ENCODE measurements around the gene MEGF6.

Gene MEGF6

DNA sequence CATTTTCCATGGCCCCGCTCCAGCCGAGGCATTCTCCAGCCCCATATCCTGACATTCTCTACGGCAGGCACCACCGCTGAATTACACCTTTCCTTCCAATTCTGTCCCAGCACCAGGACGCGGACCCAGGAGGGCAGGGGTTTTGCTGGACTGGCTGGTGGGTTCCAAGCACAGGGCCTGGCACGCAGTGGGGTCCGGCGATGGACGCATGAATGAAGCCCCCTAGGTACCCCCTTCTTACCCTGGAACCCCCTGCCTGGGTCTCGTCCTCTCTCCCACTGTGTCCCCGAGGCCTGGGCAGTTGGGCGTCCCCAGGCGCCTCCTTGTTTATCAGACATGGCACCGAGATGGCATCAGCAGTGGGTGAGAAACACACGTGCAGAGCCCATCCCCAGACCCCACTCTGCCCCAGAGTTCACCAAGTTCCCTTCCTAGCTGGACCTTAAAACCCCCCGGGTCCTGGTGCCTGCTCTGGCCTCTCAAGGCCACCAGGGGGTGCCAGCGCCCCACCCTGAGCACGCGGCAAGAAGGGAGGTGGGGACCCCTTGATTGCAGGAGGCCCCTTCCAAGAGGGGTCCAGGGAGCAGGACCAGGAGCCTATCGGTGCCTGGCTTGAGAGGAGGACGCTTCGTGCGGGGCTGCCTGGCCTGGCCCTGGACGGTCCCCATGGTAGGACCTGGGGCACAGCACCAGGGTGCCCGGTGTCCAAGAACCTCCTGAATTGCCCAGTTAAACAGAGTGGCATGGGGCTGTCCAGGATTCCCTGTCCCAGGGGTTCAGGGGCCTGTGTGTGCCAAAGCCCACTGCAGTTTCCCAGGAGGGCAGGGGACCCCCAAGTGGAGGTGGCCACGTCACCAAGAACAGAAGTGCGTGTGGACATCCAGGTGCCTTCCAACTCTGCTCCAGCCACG lies 46.1 kb downstream of the MEGF6 start:
- ChIA-PET POLR2A (no interaction called here), CTCF (interaction anchor here (0.6 to 4.8 kb wide), 14 partner anchors 9 to 162 kb away, joined by 3 to 71 read pairs (median 4); no protein-coding TSS in a partner anchor)
- DNase-seq (ENCODE audit: extremely low spot score), result peak; percentile 82
- TF ChIP-seq, protein P1, sequence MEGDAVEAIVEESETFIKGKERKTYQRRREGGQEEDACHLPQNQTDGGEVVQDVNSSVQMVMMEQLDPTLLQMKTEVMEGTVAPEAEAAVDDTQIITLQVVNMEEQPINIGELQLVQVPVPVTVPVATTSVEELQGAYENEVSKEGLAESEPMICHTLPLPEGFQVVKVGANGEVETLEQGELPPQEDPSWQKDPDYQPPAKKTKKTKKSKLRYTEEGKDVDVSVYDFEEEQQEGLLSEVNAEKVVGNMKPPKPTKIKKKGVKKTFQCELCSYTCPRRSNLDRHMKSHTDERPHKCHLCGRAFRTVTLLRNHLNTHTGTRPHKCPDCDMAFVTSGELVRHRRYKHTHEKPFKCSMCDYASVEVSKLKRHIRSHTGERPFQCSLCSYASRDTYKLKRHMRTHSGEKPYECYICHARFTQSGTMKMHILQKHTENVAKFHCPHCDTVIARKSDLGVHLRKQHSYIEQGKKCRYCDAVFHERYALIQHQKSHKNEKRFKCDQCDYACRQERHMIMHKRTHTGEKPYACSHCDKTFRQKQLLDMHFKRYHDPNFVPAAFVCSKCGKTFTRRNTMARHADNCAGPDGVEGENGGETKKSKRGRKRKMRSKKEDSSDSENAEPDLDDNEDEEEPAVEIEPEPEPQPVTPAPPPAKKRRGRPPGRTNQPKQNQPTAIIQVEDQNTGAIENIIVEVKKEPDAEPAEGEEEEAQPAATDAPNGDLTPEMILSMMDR (IDR thresholded peaks at IDR 0.05; ENCODE audit: control extremely low read depth, extremely low read depth, low read depth, missing control alignments), result peak; percentile 93

DNA sequence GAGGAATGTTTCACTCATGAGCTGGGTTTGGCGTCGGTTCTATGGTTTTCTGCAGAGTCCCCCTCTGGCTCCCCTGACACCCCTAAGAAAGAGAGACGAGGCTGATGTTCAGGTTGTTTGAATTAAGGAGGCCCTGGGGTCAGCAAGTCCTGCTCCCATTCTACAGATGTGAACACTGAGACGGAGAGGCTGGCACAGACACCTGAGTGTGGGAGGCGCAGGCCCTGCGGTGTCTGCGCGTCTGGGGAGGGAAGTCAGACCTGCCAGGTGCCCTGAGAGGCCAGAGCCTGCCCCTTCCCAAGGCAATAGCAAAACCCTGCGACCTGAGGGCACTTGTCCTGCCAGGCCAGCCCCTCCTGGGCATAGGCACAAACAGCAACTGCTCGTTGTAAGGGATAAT lies 47.7 kb downstream of the MEGF6 start:
- ChIA-PET CTCF (interaction anchor here (1.0 to 4.8 kb wide), 6 partner anchors 8 to 238 kb away, joined by 4 to 71 read pairs (median 12); no protein-coding TSS in a partner anchor), POLR2A (no interaction called here)
- no peak for DNase-seq (ENCODE audit: extremely low spot score)
- TF ChIP-seq, protein P1 (IDR thresholded peaks at IDR 0.05; ENCODE audit: control extremely low read depth, extremely low read depth, low read depth, missing control alignments), result no peak

GRCh38 chr1:3563125-3563524 lies 48.2 kb downstream of the MEGF6 start:
- ChIA-PET CTCF (interaction anchor here (2.0 to 4.8 kb wide), 2 partner anchors 58 to 161 kb away, joined by 16 to 71 read pairs; no protein-coding TSS in a partner anchor), POLR2A (no interaction called here)
- TF ChIP-seq, protein P1 (IDR thresholded peaks at IDR 0.05; ENCODE audit: control extremely low read depth, extremely low read depth, low read depth, missing control alignments), result no peak
- no peak for DNase-seq (ENCODE audit: extremely low spot score)

- ChIA-PET CTCF (no interaction called here), POLR2A (no interaction called here)
- no peak for DNase-seq (ENCODE audit: extremely low spot score)
- TF ChIP-seq, protein P1 (IDR thresholded peaks at IDR 0.05; ENCODE audit: control extremely low read depth, extremely low read depth, low read depth, missing control alignments), result no peak
These were observed 48.6 kb downstream of the MEGF6 start for GRCh38 chr1:3562712-3563111.

DNA sequence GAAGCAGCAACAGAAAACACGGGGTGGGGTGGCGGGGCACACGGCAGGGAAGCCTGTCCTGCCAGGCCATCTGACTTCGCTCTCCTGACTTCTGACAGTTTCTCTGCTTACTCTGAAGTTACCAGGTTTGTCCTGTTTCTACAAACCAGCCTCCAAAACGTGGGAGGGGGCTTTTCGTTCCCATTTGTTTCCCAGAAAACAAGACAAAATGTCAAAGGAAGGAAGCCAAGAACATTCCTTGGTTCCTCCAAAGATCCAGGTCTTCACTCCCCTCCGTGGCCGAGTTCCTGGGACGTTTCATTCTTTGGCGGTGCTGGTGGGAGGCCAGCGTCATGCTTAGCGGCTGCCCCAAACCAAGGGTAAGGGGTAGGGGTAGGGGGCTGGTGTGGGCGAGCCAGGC lies 49.6 kb downstream of the MEGF6 start:
- TF ChIP-seq, protein P1 (IDR thresholded peaks at IDR 0.05; ENCODE audit: control extremely low read depth, extremely low read depth, low read depth, missing control alignments), result no peak
- no peak for DNase-seq (ENCODE audit: extremely low spot score)
- POLR2A ChIA-PET, result no interaction called here
- CTCF ChIA-PET, result interaction anchor here (0.5 to 1.3 kb wide), 2 partner anchors 163 to 400 kb away, joined by 3 to 4 read pairs; no protein-coding TSS in a partner anchor

GRCh38 chr1:3560981-3561380 lies 50.3 kb downstream of the MEGF6 start:
- ChIA-PET CTCF (interaction anchor here (1.3 kb wide), 1 partner anchor 163 kb away, joined by 4 read pairs; no protein-coding TSS in a partner anchor), POLR2A (no interaction called here)
- no peak for DNase-seq (ENCODE audit: extremely low spot score)
- TF ChIP-seq, protein P1 (IDR thresholded peaks at IDR 0.05; ENCODE audit: control extremely low read depth, extremely low read depth, low read depth, missing control alignments), result no peak
